IMR-90 (cell line): ENCODE data around the gene CHST5. TPM values are rescaled to one million over a fixed set of nuclear protein-coding genes. Genes with fewer than 3 reads are reported as not detected.

Experiments used
- ATAC-seq: fragments of 200-7000 bp; cut with Tn5 transposase; 2 replicates; pipeline ENCODE4 v1.9.1; 2020; ENCODE audit warnings: low read depth, mild to moderate bottlenecking, moderate library complexity
- BruUV-seq: library from RNA; stranded (reverse); fragments of 400-500 nt; replicated peaks from 2 replicates; lab custom pipeline; 2021; lab: Mats Ljungman, UMichigan
- CTCF ChIA-PET: fragments of 300-600 bp; formaldehyde crosslinking; extraction: SDS; loops from one replicate; lab custom pipeline; 2021; ENCODE audit warnings: antibody characterized with exemption; lab: Yijun Ruan, JAX
- POLR2A ChIA-PET: fragments of 300-600 bp; sonication (Branson Sonifier 250); formaldehyde crosslinking; loops from one replicate; lab custom pipeline; 2022; ENCODE audit warnings: antibody characterized with exemption; ENCODE audit not compliant: unreplicated experiment; lab: Charles Lee
- DNase-seq: peaks from one replicate; pipeline ENCODE4 v3.0.0; 2013
- H2AFZ ChIP-seq: replicated peaks from 2 replicates; pipeline ENCODE3; 2013; ENCODE audit warnings: low read length, mild to moderate bottlenecking; ENCODE audit not compliant: poor library complexity
- H2AK5ac ChIP-seq: 2 replicates; pipeline ENCODE4 v1.6.1; 2013; ENCODE audit warnings: low read depth, low read length, inconsistent platforms
- H2AK9ac ChIP-seq: replicated peaks from 2 replicates; pipeline ENCODE3; 2013; ENCODE audit warnings: mild to moderate bottlenecking, low read depth, low read length, moderate library complexity; ENCODE audit not compliant: poor library complexity
- H2BK120ac ChIP-seq: 2 replicates; pipeline ENCODE4 v1.6.1; 2013; ENCODE audit warnings: low read depth, low read length, inconsistent platforms
- H2BK15ac ChIP-seq: 3 replicates; pipeline ENCODE4 v1.6.1; 2013; ENCODE audit warnings: low read depth, low read length, inconsistent platforms
- H2BK20ac ChIP-seq: 2 replicates; pipeline ENCODE4 v1.6.1; 2013; ENCODE audit warnings: low read depth, mild to moderate bottlenecking, inconsistent platforms, low read length, moderate library complexity
- H2BK5ac ChIP-seq: 2 replicates; pipeline ENCODE4 v1.6.1; 2013; ENCODE audit warnings: mild to moderate bottlenecking, low read depth, low read length, inconsistent platforms; ENCODE audit not compliant: poor library complexity, severe bottlenecking
- H3K14ac ChIP-seq: replicated peaks from 2 replicates; pipeline ENCODE4 v1.6.1; 2013; ENCODE audit warnings: low read depth, low read length, inconsistent platforms
- H3K18ac ChIP-seq: 2 replicates; pipeline ENCODE4 v1.6.1; 2013; ENCODE audit warnings: low read depth, low read length, control low read depth
- H3K23ac ChIP-seq: 2 replicates; pipeline ENCODE4 v1.6.1; 2013; ENCODE audit warnings: low read depth, low read length, inconsistent platforms
- H3K27ac ChIP-seq: 2 replicates; pipeline ENCODE4 v1.5.1; 2013; ENCODE audit warnings: mild to moderate bottlenecking, control low read depth, low read length; ENCODE audit not compliant: insufficient read depth
- H3K27me3 ChIP-seq: 2 replicates; pipeline ENCODE4 v1.6.1; 2013; ENCODE audit warnings: low read length; ENCODE audit not compliant: control insufficient read depth, insufficient read depth
- H3K36me3 ChIP-seq: 2 replicates; pipeline ENCODE4 v1.6.1; 2013; ENCODE audit warnings: low read length, mixed read lengths; ENCODE audit not compliant: control insufficient read depth, insufficient read depth
- H3K4ac ChIP-seq: 2 replicates; pipeline ENCODE4 v1.6.1; 2013; ENCODE audit warnings: low read depth, low read length, inconsistent platforms
- H3K4me1 ChIP-seq: 2 replicates; pipeline ENCODE4 v1.6.1; 2013; ENCODE audit warnings: low read length, mixed read lengths; ENCODE audit not compliant: control insufficient read depth, insufficient read depth
- H3K4me2 ChIP-seq: 2 replicates; pipeline ENCODE4 v1.6.1; 2013; ENCODE audit warnings: low read depth, mild to moderate bottlenecking, control low read depth, low read length, moderate library complexity
- H3K4me3 ChIP-seq: 2 replicates; pipeline ENCODE4 v1.5.1; 2013; ENCODE audit warnings: low read depth, mild to moderate bottlenecking, control low read depth, low read length, moderate library complexity; ENCODE audit not compliant: insufficient read depth
- H3K56ac ChIP-seq: 2 replicates; pipeline ENCODE4 v1.6.1; 2013; ENCODE audit warnings: low read length, inconsistent platforms; ENCODE audit not compliant: insufficient read depth; ENCODE audit errors: extremely low read depth
- H3K79me1 ChIP-seq, 2 experiments: 2 replicates each; pipeline ENCODE4 v1.6.1; 2013; ENCODE audit warnings: low read length in 2 of 2, inconsistent platforms in 1 of 2, low read depth in 1 of 2
- H3K9ac ChIP-seq: 2 replicates; pipeline ENCODE4 v1.6.1; 2013; ENCODE audit warnings: low read depth, low read length, control low read depth
- H3K9me1 ChIP-seq: 2 replicates; pipeline ENCODE4 v1.6.1; 2013; ENCODE audit warnings: low read length, inconsistent platforms; ENCODE audit not compliant: insufficient read depth
- H3K9me3 ChIP-seq: 2 replicates; pipeline ENCODE4 v1.6.1; 2013; ENCODE audit warnings: low read length; ENCODE audit not compliant: control insufficient read depth, insufficient read depth
- H4K20me1 ChIP-seq: 2 replicates; pipeline ENCODE4 v1.6.1; 2013; ENCODE audit warnings: low read length, inconsistent platforms; ENCODE audit not compliant: insufficient read depth
- H4K5ac ChIP-seq: 2 replicates; pipeline ENCODE4 v1.6.1; 2013; ENCODE audit warnings: mild to moderate bottlenecking, low read depth, low read length, control low read depth
- H4K8ac ChIP-seq, 2 experiments: 2 replicates each; pipeline ENCODE4 v1.6.1; 2013; ENCODE audit warnings: low read depth in 2 of 2, low read length in 2 of 2, control low read depth in 1 of 2, inconsistent platforms in 1 of 2
- H4K91ac ChIP-seq: 2 replicates; pipeline ENCODE4 v1.6.1; 2013; ENCODE audit warnings: low read depth, low read length, inconsistent platforms; ENCODE audit not compliant: insufficient read depth
- ELK1 ChIP-seq: fragments of 150-350 bp; IDR thresholded peaks from 2 replicates; pipeline ENCODE4 v1.6.1; 2016; ENCODE audit warnings: low read depth, mild to moderate bottlenecking, low read length, moderate library complexity, borderline replicate concordance
- FOS ChIP-seq: fragments of 150-350 bp; IDR thresholded peaks from 2 replicates; pipeline ENCODE4 v1.6.1; 2016; ENCODE audit warnings: low read depth, low read length
- NFE2L2 ChIP-seq: fragments of 150-350 bp; IDR thresholded peaks from 2 replicates; pipeline ENCODE4 v1.6.1; 2016; ENCODE audit warnings: low read depth, mild to moderate bottlenecking, low read length
- POLR2A ChIP-seq: IDR thresholded peaks from 2 replicates; pipeline ENCODE4 v1.6.1; 2012; ENCODE audit warnings: mild to moderate bottlenecking, low read depth, low read length
- RAD21 ChIP-seq: IDR thresholded peaks from 2 replicates; pipeline ENCODE4 v1.6.1; 2012; ENCODE audit warnings: low read length, improper control_type of control experiment
- SMC3 ChIP-seq: fragments of 150-350 bp; IDR thresholded peaks from 2 replicates; pipeline ENCODE4 v1.6.1; 2016; ENCODE audit warnings: low read depth, mild to moderate bottlenecking, antibody characterized with exemption, low read length, moderate library complexity
- USF2 ChIP-seq: fragments of 150-350 bp; IDR thresholded peaks from 2 replicates; pipeline ENCODE4 v1.6.1; 2017; ENCODE audit warnings: mild to moderate bottlenecking, antibody characterized with exemption, low read length, low read depth
- WGBS, 2 experiments: methylation state at CpG; one replicate each; pipeline versions ENCODE4 v1.1.5 to v1.1.7; 2013; ENCODE audit warnings: missing lambda C conversion rate in 2 of 2; ENCODE audit not compliant: insufficient read length in 1 of 2; ENCODE audit errors: extremely low coverage in 2 of 2; 5-methylcytosine and 5-hydroxymethylcytosine counted together
- dilution Hi-C: fragments of 300-500 bp; cut with HindIII; formaldehyde crosslinking; loops from one replicate; pipeline ENCODE4 v1.14.3; 2018; ENCODE audit warnings: low sequenced_read_pairs; ENCODE audit not compliant: unreplicated experiment
- in situ Hi-C: fragments of 300-500 bp; cut with MboI; formaldehyde crosslinking; loops from 3 replicates; pipeline ENCODE4 v1.14.3; 2019; ENCODE audit warnings: low sequenced_read_pairs, inconsistent platforms, mixed read lengths
- intact Hi-C: fragments of 100-400 bp; cut with micrococcal nuclease; formaldehyde crosslinking; loops from 2 replicates; pipeline ENCODE4 v1.10.0; 2022
- polyA plus RNA-seq, 3 experiments: library from polyadenylated mRNA; depleted of rRNA; stranded (reverse); fragments of >200 nt; gene quantifications; 2 replicates each; pipeline ENCODE4 v1.2.3, GENCODE V29; 2012; ENCODE audit warnings: low replicate concordance in 1 of 3
- total RNA-seq: library from RNA; depleted of rRNA; stranded (reverse); fragments of >200 nt; gene quantifications from 2 replicates; pipeline ENCODE4 v1.2.3, GENCODE V29; 2012

Gene CHST5
- total and polyA plus RNA-seq, 2 of the 4 experiments (the other 2 are of a cell fraction) = not detected

GRCh38 chr16:75519175-75519574 lies 16.7 kb downstream of the CHST5 start:
- Histone ChIP-seq H3K27me3 (no peaks in the 10 kb centered on the region), H4K91ac (no peak overlapping the region), H3K79me1 (no peaks in the 10 kb centered on the region), H4K20me1 (no peaks in the 10 kb centered on the region), H2AK5ac (no peak overlapping the region), H3K4ac (no peak overlapping the region), H2BK20ac (no peak overlapping the region), H3K9me1 (no peaks in the 10 kb centered on the region), H4K5ac (no peak overlapping the region), H2AFZ (no peak overlapping the region), H3K4me2 (no peak overlapping the region), H3K18ac (no peak overlapping the region), H2BK5ac (no peak overlapping the region), H3K23ac (no peak overlapping the region), H2AK9ac (no peak overlapping the region), H3K9ac (no peak overlapping the region), H2BK15ac (no peak overlapping the region), H3K9me3 (no peaks in the 10 kb centered on the region), H4K8ac (no peak overlapping the region), H3K14ac (no peak overlapping the region), H3K36me3 (no peaks in the 10 kb centered on the region), H2BK120ac (no peak overlapping the region), H3K27ac (no peak overlapping the region), H3K56ac (no peak overlapping the region), H3K4me3 (no peak overlapping the region), H3K4me1 (no peaks in the 10 kb centered on the region)
- DNase-seq (no peak), ATAC-seq (no peak)
- POLR2A ChIA-PET = no interaction called here
- CTCF ChIA-PET = interaction anchor here (0.6 kb wide), 1 partner anchor 65 kb away, joined by 3 read pairs; no protein-coding TSS in a partner anchor
- TF ChIP-seq POLR2A = no peak
- TF ChIP-seq FOS = no peak
- TF ChIP-seq RAD21 = no peak
- TF ChIP-seq ELK1 = no peak
- no peak for TF ChIP-seq NFE2L2
- no peak for TF ChIP-seq USF2
- no peak for TF ChIP-seq SMC3
- in situ Hi-C loops = no loop called here
- no CpG with 5 or more reads among the region's 6 CpGs for WGBS, 2 experiments
- no TSS peak for BruUV-seq
- intact Hi-C loops = no loop called here
- dilution Hi-C loops = no loop called here
